Right ventricle myocardium superior (tissue), 1 donor: ENCODE measurements around the gene EPHA6. TPM values are rescaled to one million over a fixed set of nuclear protein-coding genes. Genes with fewer than 3 reads are reported as not detected.

Experiments
- ATAC-seq: fragments of 200-7000 bp; cut with Tn5 transposase; one replicate; pipeline ENCODE4 v1.9.1; 2020; ENCODE audit warnings: mild to moderate bottlenecking; ENCODE audit not compliant: poor library complexity
- DNase-seq: peaks from one replicate; pipeline ENCODE4 v3.0.0-alpha.2; 2020
- intact Hi-C: fragments of 100-400 bp; cut with DNase I; formaldehyde crosslinking; loops from one replicate; pipeline ENCODE4 v1.11.2; 2022
- total RNA-seq: library from RNA; stranded (reverse); fragmentation: NEBNext Ultra II Directional; extraction: Animal tissue kit (Norgen Biotek cat#: 25700); gene quantifications from one replicate; pipeline ENCODE4 v1.2.1, GENCODE V29; 2021
- donor health status: DM: no; HTN: yes; CAD: no; lungs with severe emphysema.

EPHA6 gene
- total RNA-seq, 1 donor from 2014 or later = 0.70 TPM

DNA sequence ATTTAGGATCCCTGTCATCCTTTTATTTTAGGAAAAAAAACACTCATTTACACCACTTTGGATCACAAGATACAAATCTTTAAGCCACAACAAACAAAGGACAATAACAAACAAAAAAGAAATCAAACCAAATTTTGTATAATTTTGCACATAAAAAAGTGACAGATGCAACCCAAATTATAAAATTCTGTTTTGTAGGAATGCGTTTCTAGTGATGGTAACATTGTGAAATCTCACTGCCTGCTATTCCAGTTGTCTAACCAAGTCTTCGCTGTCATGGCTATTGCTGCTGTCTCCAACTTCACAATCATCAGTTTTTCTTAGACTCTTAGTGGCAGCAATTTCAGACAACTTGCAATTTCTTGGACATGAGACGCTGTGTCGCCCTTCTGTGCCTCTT lies 891.8 kb downstream of the EPHA6 start:
- no peak for DNase-seq
- no peak for ATAC-seq
- intact Hi-C loops = no loop called here

GRCh38 chr3:97711654-97712053 lies 897.3 kb downstream of the EPHA6 start:
- DNase-seq (no peak), ATAC-seq (no peak)
- intact Hi-C loops = no loop called here

DNA sequence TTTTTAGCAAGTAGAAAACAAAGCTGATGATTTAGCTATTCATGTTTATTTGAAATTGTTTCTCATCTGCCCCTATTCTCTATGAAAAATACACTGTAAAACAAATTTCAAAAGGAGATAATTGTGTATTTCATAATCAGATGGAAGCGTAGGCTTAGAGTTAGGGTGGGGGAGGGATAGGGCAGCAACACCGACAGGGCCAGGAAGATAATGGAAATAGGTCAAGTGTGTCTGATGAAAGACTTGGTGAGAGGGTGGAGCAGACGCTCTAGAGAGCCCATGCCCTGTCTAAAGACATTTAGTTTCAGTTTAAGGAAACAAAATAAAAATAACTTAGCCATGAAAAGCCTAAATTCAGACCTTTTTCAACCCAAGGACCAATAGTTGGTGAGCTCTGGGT lies 898.5 kb downstream of the EPHA6 start:
- DNase-seq = no peak
- no peak for ATAC-seq
- intact Hi-C loops = no loop called here

- ATAC-seq (no peak), DNase-seq (no peak)
- intact Hi-C loops = no loop called here
These were observed 899.2 kb downstream of the EPHA6 start for GRCh38 chr3:97713634-97714033.

GRCh38 chr3:97719156-97719821 lies 904.9 kb downstream of the EPHA6 start:
- intact Hi-C loops = no loop called here
- peak; percentile 85 for ATAC-seq
- peak; percentile 58 for DNase-seq

DNA sequence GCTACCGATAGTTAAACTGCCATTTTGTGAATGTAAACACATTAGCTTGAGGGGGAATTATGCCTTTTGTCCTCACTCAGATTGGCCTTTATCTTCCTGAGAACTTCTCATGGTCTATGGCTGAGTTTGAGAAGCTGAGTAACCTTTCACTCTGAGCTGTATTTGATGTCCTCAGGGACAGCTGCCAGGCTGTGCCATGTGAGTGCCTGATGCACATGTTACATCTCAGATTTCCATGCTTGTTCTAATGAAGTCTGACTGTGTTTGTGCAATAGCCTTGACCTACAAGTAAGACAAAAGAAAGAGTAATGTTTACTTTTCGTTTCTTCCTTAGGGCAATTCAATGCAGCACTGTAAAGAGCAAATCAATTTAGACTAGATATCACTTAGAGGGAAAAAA lies 906.0 kb downstream of the EPHA6 start:
- DNase-seq = no peak

GRCh38 chr3:97721446-97721845 lies 907.1 kb downstream of the EPHA6 start:
- intact Hi-C loops = no loop called here
- DNase-seq (no peak), ATAC-seq (no peak)

More for the DNA sequence above, 906.0 kb downstream of the EPHA6 start:
- no peak for ATAC-seq
- intact Hi-C loops = no loop called here

DNA sequence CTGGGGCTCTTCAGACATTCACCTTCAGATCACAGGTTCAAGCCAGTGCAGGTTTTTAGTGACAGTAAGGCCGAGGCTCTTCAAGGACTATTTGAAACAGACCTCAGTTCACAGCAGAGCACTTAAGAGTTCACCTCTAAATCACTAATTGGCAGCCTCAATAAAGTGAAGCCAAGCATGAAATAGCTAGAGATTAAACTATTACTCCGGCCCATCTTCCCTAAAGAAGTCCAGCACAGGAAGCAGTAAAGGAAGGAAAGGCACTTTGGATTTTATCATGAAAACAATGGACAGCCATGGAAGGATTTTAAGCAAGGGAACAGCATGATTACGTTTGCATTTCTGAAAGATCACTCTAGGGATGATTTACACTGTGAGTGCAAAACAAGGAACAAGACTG lies 922.5 kb downstream of the EPHA6 start:
- intact Hi-C loops = no loop called here

GRCh38 chr3:97738761-97739160 lies 924.4 kb downstream of the EPHA6 start:
- DNase-seq = no peak
- intact Hi-C loops = no loop called here
- no peak for ATAC-seq

More for the DNA sequence above, 922.5 kb downstream of the EPHA6 start:
- no peak for DNase-seq
- ATAC-seq = no peak

DNA sequence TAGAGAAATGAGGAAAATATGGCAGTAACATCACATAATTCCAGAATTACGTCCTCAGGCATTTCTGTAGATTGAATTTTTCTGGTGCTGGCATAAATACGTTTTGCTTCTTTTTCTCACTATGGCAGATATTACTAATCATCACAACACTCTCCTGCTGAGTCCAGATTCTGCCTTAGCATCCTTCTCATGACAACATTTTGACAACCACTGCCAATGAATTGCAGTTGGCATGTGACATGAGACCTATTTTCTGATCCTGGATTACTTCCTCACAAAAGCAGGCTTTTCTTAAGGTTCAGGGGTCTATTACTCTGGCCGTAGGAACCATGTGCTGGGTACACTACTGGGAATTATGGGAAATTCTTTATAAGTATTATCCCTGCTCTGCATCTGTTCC lies 927.6 kb downstream of the EPHA6 start:
- intact Hi-C loops = no loop called here
- ATAC-seq = no peak
- DNase-seq = no peak

DNA sequence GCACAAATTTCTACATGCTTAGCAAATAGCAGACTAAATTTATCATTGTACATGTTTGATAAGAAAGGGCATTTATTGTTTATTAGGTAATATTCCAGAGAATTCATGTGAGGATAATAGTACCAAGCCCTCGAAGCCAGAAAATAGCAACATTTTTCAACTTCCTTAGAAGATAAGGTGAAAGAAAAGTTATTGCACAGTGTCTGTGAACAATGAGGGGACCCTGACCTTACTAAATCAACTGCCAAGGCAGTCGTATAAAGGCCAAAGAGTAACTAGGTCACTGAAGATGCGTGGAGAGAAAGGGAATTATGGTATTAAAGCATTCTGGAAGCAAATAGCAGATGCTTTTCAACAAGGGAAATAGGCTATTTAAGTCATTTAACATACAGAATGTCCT lies 929.9 kb downstream of the EPHA6 start:
- ATAC-seq (no peak), DNase-seq (no peak)
- intact Hi-C loops = no loop called here

- DNase-seq = peak; percentile 15
- ATAC-seq = no peak
- intact Hi-C loops = no loop called here
These were observed 949.4 kb downstream of the EPHA6 start for GRCh38 chr3:97763586-97764406.

DNA sequence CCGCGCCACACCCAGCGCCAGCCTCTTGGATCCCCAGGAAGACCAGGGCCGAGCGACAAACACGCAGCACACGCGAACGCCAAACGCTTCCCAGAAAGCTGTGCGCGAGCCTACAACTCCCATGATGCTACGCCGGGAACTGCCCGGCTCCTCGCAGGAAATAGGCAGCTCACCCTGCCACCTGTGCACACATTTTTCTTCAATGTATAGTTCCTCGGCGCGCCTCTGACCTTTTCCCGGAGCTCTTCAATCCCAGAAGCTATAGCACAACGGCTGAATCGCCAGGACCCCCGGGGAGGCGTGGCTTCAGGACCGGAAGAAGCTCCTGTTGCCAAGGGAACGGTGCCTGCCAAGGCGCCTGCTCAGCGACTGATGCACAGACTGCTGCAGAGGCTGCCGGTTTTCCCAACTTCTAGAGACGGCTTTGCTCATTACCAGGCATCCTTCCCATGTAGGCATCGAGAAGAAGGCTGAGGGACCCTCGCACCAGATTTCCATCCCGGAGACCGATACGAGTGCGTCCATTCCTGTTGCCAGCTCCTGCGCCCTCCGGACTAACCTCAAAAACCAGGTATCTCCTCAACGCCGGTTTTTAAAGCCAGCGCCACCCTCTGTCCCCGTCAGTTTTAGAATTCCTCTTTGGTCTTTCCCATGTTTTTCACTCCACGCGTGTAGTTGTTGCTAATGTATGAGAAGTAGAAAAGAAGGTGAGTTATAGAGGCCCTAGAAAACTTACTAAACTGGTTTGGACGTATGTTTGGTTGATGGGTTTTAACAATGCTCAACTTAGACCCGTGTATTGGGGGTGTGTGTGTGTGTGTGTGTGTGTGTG lies 950.2 kb downstream of the EPHA6 start, which contains the start of gene ARL6:
TSS of gene ARL6 (plus strand) at position 352 of the 832 bp plus-strand sequence. CDS start 3,350 bp downstream, outside the sequence.
- intact Hi-C loops = no loop called here
- peak; percentile 100 for ATAC-seq

GRCh38 chr3:97765336-97765735 lies 950.9 kb downstream of the EPHA6 start:
- no peak for DNase-seq
- ATAC-seq = no peak
- intact Hi-C loops = no loop called here

More for the DNA sequence above, 950.2 kb downstream of the EPHA6 start, which contains the start of gene ARL6:
- DNase-seq = peak; percentile 89

DNA sequence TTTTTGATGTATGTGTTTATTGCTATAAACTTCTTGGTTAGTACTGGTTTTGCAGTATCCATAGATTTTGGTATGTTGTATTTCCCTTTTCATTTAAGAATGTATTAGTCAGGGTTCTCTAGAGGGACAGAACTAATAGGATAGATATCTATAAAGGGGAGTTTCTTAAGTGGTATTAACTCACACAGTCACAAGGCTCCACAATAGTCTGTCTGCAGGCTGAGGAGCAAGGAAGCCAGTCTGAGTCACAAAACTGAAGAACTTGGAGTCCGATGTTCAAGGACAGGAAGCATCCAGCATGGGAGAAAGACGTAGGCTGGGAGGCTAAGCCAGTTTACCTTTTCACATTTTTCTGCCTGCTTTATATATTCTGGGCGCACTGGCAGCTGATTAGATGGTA lies 958.5 kb downstream of the EPHA6 start:
- ATAC-seq (no peak), DNase-seq (no peak)
- intact Hi-C loops = no loop called here

- ATAC-seq (no peak), DNase-seq (no peak)
- intact Hi-C loops = no loop called here
These were observed 963.8 kb downstream of the EPHA6 start for GRCh38 chr3:97778152-97778551.

GRCh38 chr3:97793420-97794019 lies 979.1 kb downstream of the EPHA6 start:
- intact Hi-C loops = loop anchor here (2.0 kb wide), 1 partner anchor 229 kb away; no protein-coding TSS in a partner anchor
- no peak for DNase-seq
- peak; percentile 68 for ATAC-seq

DNA sequence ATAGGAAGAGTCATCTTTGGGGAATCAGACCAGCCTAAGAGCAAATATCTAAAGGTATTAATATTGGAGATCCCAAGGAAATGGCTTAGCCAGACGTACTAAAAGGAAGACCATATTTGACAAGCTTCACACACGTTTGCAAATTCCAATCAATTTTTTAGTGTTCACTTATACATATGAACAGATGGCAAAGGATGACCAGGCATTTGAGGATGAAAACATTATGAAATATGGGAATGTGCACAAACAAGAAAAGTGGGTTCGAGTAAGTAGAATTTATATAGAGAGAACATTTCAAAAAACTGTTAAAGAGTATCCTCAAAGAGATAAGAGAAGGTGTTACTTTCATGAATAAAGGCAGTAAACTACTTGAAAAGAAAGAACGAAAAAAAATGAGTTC lies 981.6 kb downstream of the EPHA6 start:
- DNase-seq (no peak), ATAC-seq (no peak)
- intact Hi-C loops = loop anchor here (2.0 kb wide), 1 partner anchor 227 kb away; no protein-coding TSS in a partner anchor
